Stimulated activated memory B cell treated with anti-CD40 and anti-IgM and Interleukin-4, amounts not matched to agents 10 μg/mL and 1 μg/mL and 100 μg/mL, for 72 hours (primary cell): Measurements from ENCODE around the gene CALU.

Source experiments
- ATAC-seq: fragments of 150-1000 bp; cut with Tn5 transposase; 2 replicates; pipeline ENCODE4 v1.10.0; 2021
- H3K27ac Mint-ChIP-seq: one replicate; pipeline ENCODE4 v1.8.0; 2022; ENCODE audit warnings: mild to moderate bottlenecking, mixed read lengths
- H3K27me3 Mint-ChIP-seq: one replicate; pipeline ENCODE4 v1.8.0; 2022; ENCODE audit warnings: mixed read lengths
- H3K36me3 Mint-ChIP-seq: one replicate; pipeline ENCODE4 v1.8.0; 2022; ENCODE audit warnings: mixed read lengths
- H3K4me1 Mint-ChIP-seq: one replicate; pipeline ENCODE4 v1.8.0; 2022; ENCODE audit warnings: mixed read lengths
- H3K4me3 Mint-ChIP-seq: one replicate; pipeline ENCODE4 v1.8.0; 2022; ENCODE audit warnings: mild to moderate bottlenecking, moderate library complexity, mixed read lengths
- H3K9me3 Mint-ChIP-seq: one replicate; pipeline ENCODE4 v1.8.0; 2022; ENCODE audit warnings: mixed read lengths

The CALU gene

GRCh38 chr7:128799451-128799850 lies 60.3 kb downstream of the CALU start:
- Mint-ChIP-seq H3K9me3 (no peaks in the 10 kb centered on the region), H3K27me3 (no peaks in the 10 kb centered on the region), H3K4me1 (no peaks in the 10 kb centered on the region), H3K36me3 (peaks cover 7% of the 10 kb centered on the region), H3K4me3 (no peak overlapping the region), H3K27ac (no peak overlapping the region)
- no peak for ATAC-seq

DNA sequence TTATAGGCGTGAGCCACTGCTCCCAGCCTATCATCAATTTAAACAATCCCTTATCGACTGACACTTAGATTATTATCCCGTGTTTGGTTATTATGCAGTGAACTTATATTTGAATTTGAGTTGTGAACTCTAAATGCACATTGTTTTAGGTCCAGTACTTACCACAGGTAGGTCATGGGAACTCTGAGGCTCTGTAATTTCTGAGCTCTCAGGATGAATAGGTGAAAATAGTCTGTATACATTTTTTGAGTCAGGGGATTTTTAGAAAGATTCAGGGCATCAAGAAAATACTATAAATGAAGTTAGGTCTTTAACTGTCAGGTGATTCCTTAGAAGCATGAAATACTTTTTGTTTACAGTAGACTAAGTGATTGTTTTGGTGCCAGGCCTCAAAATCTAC lies 61.4 kb downstream of the CALU start:
- Mint-ChIP-seq H3K27me3 (no peaks in the 10 kb centered on the region), H3K4me3 (no peak overlapping the region), H3K36me3 (peaks cover 7% of the 10 kb centered on the region), H3K4me1 (no peaks in the 10 kb centered on the region), H3K9me3 (no peaks in the 10 kb centered on the region), H3K27ac (no peak overlapping the region)
- ATAC-seq: no peak

- no peak overlapping the region for H3K4me3 Mint-ChIP-seq
- no peaks in the 10 kb centered on the region for H3K4me1 Mint-ChIP-seq
- H3K9me3 Mint-ChIP-seq: no peaks in the 10 kb centered on the region
- no peak for ATAC-seq
- H3K27me3 Mint-ChIP-seq: no peaks in the 10 kb centered on the region
- peaks cover 7% of the 10 kb centered on the region for H3K36me3 Mint-ChIP-seq
- H3K27ac Mint-ChIP-seq: no peak overlapping the region
Observed at GRCh38 chr7:128801003-128801402, 61.8 kb downstream of the CALU start.

DNA sequence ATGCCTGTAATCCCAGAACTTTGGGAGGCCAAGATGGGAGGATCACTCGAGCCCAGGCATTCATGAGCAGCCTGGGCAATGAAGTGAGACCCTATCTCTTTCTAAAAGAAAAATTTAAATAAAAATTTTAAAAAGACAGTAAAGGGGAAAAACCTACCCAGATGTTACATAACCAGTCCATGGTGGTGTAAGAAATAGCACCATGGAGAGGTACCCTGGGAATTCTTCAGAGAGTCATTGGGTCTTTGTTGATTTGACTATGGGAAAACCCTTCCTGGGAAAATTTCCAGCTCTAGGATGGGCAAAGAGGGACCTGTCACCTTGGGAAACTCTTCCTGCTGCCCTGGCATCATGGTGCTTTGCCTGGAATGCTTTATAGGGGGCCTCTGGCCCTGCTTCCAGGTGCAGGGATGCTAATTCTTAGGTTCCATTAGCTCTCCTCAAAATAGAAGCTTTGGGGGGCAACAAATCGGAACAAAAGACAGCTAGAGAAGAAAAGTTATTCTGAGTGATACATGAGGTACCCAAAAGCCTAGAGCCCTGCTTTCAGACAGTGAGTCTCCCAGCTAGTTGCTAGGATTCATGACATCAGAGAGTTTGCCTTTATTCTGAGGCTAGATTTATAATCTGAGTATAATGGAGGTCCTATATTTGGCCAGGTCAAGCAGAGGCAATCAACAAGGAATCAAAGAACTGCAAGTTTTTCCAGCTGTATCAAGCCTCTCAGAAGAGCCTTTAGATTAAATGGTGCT lies 62.7 kb downstream of the CALU start:
- Mint-ChIP-seq H3K4me3 (no peak overlapping the region), H3K36me3 (peaks cover 7% of the 10 kb centered on the region), H3K9me3 (no peaks in the 10 kb centered on the region), H3K27me3 (no peaks in the 10 kb centered on the region), H3K4me1 (no peaks in the 10 kb centered on the region), H3K27ac (no peak overlapping the region)
- ATAC-seq: no peak

DNA sequence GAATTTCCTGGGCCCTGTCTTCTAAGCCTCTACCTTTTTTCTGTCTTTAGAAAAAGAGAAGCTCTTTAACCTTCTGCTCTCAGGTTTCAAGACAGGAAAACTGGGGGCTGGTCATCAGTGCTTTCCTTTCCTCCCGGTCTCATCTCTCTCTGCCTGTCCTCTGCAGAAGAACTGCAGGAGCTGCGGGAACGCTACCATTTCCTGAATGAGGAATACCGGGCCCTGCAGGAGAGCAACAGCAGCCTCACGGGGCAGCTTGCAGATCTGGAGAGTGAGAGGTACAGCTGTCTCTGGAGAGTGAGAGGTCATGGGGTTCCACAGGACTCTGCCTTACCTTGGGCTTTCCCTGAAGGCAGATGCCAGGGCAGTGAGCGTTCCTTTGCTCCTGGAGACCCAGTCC lies 65.3 kb downstream of the CALU start:
- Mint-ChIP-seq H3K27ac (no peak overlapping the region), H3K27me3 (no peaks in the 10 kb centered on the region), H3K4me3 (no peak overlapping the region), H3K9me3 (no peaks in the 10 kb centered on the region), H3K36me3 (peaks cover 7% of the 10 kb centered on the region), H3K4me1 (no peaks in the 10 kb centered on the region)
- no peak for ATAC-seq

- Mint-ChIP-seq H3K27ac (no peak overlapping the region), H3K4me3 (no peak overlapping the region), H3K4me1 (no peaks in the 10 kb centered on the region), H3K36me3 (peaks cover 7% of the 10 kb centered on the region), H3K9me3 (no peaks in the 10 kb centered on the region), H3K27me3 (no peaks in the 10 kb centered on the region)
- no peak for ATAC-seq
Observed at GRCh38 chr7:128805225-128805624, 66.1 kb downstream of the CALU start.

GRCh38 chr7:128807191-128807590 lies 68.0 kb downstream of the CALU start:
- Mint-ChIP-seq H3K4me3 (no peak overlapping the region), H3K9me3 (no peaks in the 10 kb centered on the region), H3K27me3 (no peaks in the 10 kb centered on the region), H3K27ac (no peak overlapping the region), H3K4me1 (no peaks in the 10 kb centered on the region), H3K36me3 (no peaks in the 10 kb centered on the region)
- ATAC-seq: no peak

- no peak for ATAC-seq
- Mint-ChIP-seq H3K4me3 (no peak overlapping the region), H3K4me1 (no peaks in the 10 kb centered on the region), H3K9me3 (no peaks in the 10 kb centered on the region), H3K36me3 (no peaks in the 10 kb centered on the region), H3K27ac (no peak overlapping the region), H3K27me3 (no peaks in the 10 kb centered on the region)
Observed at GRCh38 chr7:128809363-128809762, 70.2 kb downstream of the CALU start.

- Mint-ChIP-seq H3K27me3 (no peaks in the 10 kb centered on the region), H3K36me3 (no peaks in the 10 kb centered on the region), H3K4me3 (no peak overlapping the region), H3K9me3 (no peaks in the 10 kb centered on the region), H3K27ac (no peak overlapping the region), H3K4me1 (no peaks in the 10 kb centered on the region)
- ATAC-seq: no peak
Observed at GRCh38 chr7:128810473-128810872, 71.3 kb downstream of the CALU start.

DNA sequence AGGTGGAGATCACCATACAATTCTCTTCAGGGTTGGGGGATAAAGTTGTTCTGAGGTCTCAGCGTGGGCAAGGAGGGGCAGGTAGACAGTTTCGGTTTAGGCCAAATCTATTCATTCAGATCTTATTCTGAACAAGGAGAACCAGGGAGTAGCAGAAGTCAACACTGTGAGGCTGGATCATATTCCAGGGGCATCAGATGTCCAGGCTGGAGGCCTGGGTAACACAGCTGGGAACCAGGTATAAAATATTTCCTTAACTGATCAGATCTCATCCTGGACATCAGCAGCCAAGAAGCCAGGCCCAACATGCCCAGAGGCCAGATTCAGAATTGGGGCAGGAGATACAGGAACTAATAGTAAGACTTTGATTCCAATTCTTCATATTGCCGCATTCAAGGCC lies 71.8 kb downstream of the CALU start:
- Mint-ChIP-seq H3K27ac (no peak overlapping the region), H3K4me1 (no peaks in the 10 kb centered on the region), H3K27me3 (no peaks in the 10 kb centered on the region), H3K36me3 (no peaks in the 10 kb centered on the region), H3K4me3 (no peak overlapping the region), H3K9me3 (no peaks in the 10 kb centered on the region)
- no peak for ATAC-seq

- H3K27ac Mint-ChIP-seq: no peak overlapping the region
- no peak overlapping the region for H3K4me3 Mint-ChIP-seq
- no peaks in the 10 kb centered on the region for H3K9me3 Mint-ChIP-seq
- H3K4me1 Mint-ChIP-seq: no peaks in the 10 kb centered on the region
- H3K27me3 Mint-ChIP-seq: no peaks in the 10 kb centered on the region
- ATAC-seq: no peak
- H3K36me3 Mint-ChIP-seq: no peaks in the 10 kb centered on the region
Observed at GRCh38 chr7:128811631-128812430, 72.7 kb downstream of the CALU start.

DNA sequence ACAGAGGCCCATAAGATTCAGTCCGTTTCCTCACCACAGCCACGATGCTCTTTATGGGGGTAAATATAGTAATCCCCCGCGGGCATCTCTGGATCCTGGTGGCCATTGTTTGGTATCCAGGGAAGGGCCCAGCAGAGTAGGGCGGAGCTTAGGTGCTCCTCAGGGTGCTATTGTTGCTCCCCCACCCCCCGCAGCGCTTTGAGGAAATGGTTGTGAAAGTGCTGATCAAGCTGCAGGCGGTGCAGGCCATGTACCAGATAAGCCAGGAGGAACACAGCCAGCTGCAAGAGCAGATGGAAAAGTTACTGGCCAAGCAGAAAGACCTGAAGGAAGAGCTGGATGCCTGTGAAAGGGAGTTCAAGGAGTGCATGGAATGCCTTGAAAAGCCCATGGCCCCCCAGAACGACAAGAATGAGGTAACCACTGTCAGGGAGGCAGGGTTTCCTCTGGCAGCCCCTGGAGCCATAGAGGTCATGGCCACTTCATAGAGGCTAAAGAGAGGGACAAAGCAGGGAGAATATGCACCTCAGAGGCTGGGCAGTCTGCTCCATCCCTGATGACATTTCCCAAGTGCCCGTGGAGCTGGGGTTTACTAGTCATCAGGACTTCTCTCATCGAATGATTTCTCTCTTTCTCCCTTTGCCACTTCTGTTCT lies 73.5 kb downstream of the CALU start:
- Mint-ChIP-seq H3K4me3 (no peak overlapping the region), H3K27ac (no peak overlapping the region), H3K36me3 (no peaks in the 10 kb centered on the region), H3K9me3 (no peaks in the 10 kb centered on the region), H3K4me1 (no peaks in the 10 kb centered on the region), H3K27me3 (no peaks in the 10 kb centered on the region)
- ATAC-seq: no peak

- no peak for ATAC-seq
- Mint-ChIP-seq H3K27ac (no peak overlapping the region), H3K36me3 (no peaks in the 10 kb centered on the region), H3K9me3 (no peaks in the 10 kb centered on the region), H3K4me1 (no peaks in the 10 kb centered on the region), H3K27me3 (no peaks in the 10 kb centered on the region), H3K4me3 (no peak overlapping the region)
Observed at GRCh38 chr7:128814499-128814898, 75.3 kb downstream of the CALU start.

DNA sequence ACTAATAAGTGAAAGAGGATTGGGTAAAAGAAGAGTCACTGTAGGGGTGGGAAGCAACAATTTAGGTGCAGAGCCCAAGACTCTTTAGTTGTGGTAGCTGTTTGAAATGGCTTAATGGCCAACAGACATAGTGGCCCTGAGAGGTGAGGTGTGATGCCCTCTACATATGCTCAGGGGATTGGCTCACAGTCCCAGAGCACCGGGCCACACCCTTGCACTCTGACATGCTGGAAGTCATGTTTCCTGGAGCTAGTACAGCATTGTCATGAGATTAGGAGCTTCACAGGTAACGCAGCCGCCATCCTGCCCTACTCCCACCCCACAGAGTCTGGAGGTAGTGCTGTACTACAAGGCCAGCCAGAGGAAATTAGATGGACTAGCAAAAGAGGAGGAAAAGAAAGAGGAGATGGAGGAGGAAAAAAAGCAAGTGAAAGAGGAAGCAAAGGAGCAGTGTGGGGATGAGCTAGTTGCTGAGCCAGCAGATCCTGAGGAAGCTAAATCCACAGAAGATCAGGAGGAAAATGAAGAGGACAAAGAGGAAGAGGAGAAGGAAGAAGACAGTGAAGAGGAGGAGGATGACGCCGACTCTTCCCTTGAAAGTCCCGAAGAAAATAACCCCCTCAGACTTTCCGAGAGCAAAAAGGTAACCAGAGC lies 76.3 kb downstream of the CALU start:
- Mint-ChIP-seq H3K36me3 (no peaks in the 10 kb centered on the region), H3K9me3 (no peaks in the 10 kb centered on the region), H3K27ac (no peak overlapping the region), H3K27me3 (peaks cover 8% of the 10 kb centered on the region), H3K4me1 (no peaks in the 10 kb centered on the region), H3K4me3 (no peak overlapping the region)
- ATAC-seq: no peak

- no peaks in the 10 kb centered on the region for H3K36me3 Mint-ChIP-seq
- H3K9me3 Mint-ChIP-seq: no peaks in the 10 kb centered on the region
Observed at GRCh38 chr7:128818694-128819093, 79.5 kb downstream of the CALU start.

More at GRCh38 chr7:128818694-128819093, 79.5 kb downstream of the CALU start:
- Mint-ChIP-seq H3K27ac (no peak overlapping the region), H3K4me3 (no peak overlapping the region), H3K4me1 (no peaks in the 10 kb centered on the region), H3K27me3 (peaks cover 12% of the 10 kb centered on the region)
- no peak for ATAC-seq
